ENCODE results near the gene ABCC11. TPM values are rescaled to one million over a fixed set of nuclear protein-coding genes. Genes with fewer than 3 reads are reported as not detected.

ABCC11 gene
- polyA plus RNA-seq, 1 donor, result 0.21 TPM

GRCh38 chr16:48279199-48279598, 31.9 kb upstream of the ABCC11 start:
- no peak overlapping the region for H3K27ac ChIP-seq (ENCODE audit: low read length)
- peaks cover 12% of the 10 kb centered on the region for H3K4me1 ChIP-seq (ENCODE audit: control insufficient read depth, insufficient read depth, low read length)
- no peaks in the 10 kb centered on the region for H3K27me3 ChIP-seq (ENCODE audit: control insufficient read depth, insufficient read depth, low read length)
- H3K36me3 ChIP-seq (ENCODE audit: control insufficient read depth, insufficient read depth, low read length), result peaks cover 32% of the 10 kb centered on the region
- DNase-seq, result no peak
- no CpG with 5 or more reads among the region's 2 CpGs for WGBS (ENCODE audit: insufficient coverage, low lambda C conversion rate)
- no peaks in the 10 kb centered on the region for H3K9me3 ChIP-seq (ENCODE audit: control insufficient read depth, low read depth, low read length)
- H3K4me3 ChIP-seq (ENCODE audit: low read length), result no peak overlapping the region

DNA sequence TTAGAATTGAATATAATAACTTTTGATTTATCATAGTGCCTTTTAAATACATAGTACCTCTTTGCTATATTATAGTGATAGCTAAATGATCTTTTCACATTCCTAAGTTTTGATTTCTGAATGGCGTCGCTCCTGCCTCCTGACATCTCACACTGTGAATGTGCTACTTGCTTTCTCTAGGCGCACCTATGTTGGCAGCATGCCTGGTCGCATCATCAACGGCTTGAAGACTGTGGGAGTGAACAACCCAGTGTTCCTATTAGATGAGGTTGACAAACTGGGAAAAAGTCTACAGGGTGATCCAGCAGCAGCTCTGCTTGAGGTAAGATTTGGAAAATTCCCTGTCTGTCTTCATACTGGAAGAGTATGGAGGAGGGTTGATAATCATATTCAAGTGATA, 29.8 kb upstream of the ABCC11 start:
- Histone ChIP-seq H3K4me3 (ENCODE audit: low read length) (no peak overlapping the region), H3K9me3 (ENCODE audit: control insufficient read depth, low read depth, low read length) (no peaks in the 10 kb centered on the region), H3K36me3 (ENCODE audit: control insufficient read depth, insufficient read depth, low read length) (peaks cover 32% of the 10 kb centered on the region), H3K4me1 (ENCODE audit: control insufficient read depth, insufficient read depth, low read length) (peaks cover 12% of the 10 kb centered on the region), H3K27me3 (ENCODE audit: control insufficient read depth, insufficient read depth, low read length) (no peaks in the 10 kb centered on the region), H3K27ac (ENCODE audit: low read length) (peak overlapping the region; percentile 70)
- WGBS (ENCODE audit: insufficient coverage, low lambda C conversion rate), result no CpG with 5 or more reads among the region's 5 CpGs
- no peak for DNase-seq

GRCh38 chr16:48276102-48276501, 28.8 kb upstream of the ABCC11 start:
- Histone ChIP-seq H3K27me3 (ENCODE audit: control insufficient read depth, insufficient read depth, low read length) (no peaks in the 10 kb centered on the region), H3K36me3 (ENCODE audit: control insufficient read depth, insufficient read depth, low read length) (peaks cover 36% of the 10 kb centered on the region), H3K9me3 (ENCODE audit: control insufficient read depth, low read depth, low read length) (no peaks in the 10 kb centered on the region), H3K4me3 (ENCODE audit: low read length) (no peak overlapping the region), H3K4me1 (ENCODE audit: control insufficient read depth, insufficient read depth, low read length) (peaks cover 12% of the 10 kb centered on the region), H3K27ac (ENCODE audit: low read length) (peak overlapping the region; percentile 70)
- peak; percentile 75 to 90 for DNase-seq
- WGBS (ENCODE audit: insufficient coverage, low lambda C conversion rate), result 27% methylated on average over 2 of the region's 4 CpGs

GRCh38 chr16:48274476-48274875, 27.1 kb upstream of the ABCC11 start:
- Histone ChIP-seq H3K36me3 (ENCODE audit: control insufficient read depth, insufficient read depth, low read length) (peaks cover 39% of the 10 kb centered on the region), H3K4me1 (ENCODE audit: control insufficient read depth, insufficient read depth, low read length) (peaks cover 12% of the 10 kb centered on the region), H3K27me3 (ENCODE audit: control insufficient read depth, insufficient read depth, low read length) (no peaks in the 10 kb centered on the region), H3K27ac (ENCODE audit: low read length) (no peak overlapping the region), H3K9me3 (ENCODE audit: control insufficient read depth, low read depth, low read length) (no peaks in the 10 kb centered on the region), H3K4me3 (ENCODE audit: low read length) (no peak overlapping the region)
- WGBS (ENCODE audit: insufficient coverage, low lambda C conversion rate), result 80% methylated on average over 1 of the region's 1 CpG
- DNase-seq, result no peak

GRCh38 chr16:48272837-48273421, 25.6 kb upstream of the ABCC11 start:
- no peaks in the 10 kb centered on the region for H3K9me3 ChIP-seq (ENCODE audit: control insufficient read depth, low read depth, low read length)
- H3K4me1 ChIP-seq (ENCODE audit: control insufficient read depth, insufficient read depth, low read length), result peaks cover 12% of the 10 kb centered on the region
- no peak overlapping the region for H3K4me3 ChIP-seq (ENCODE audit: low read length)
- 100% methylated on average over 2 of the region's 8 CpGs for WGBS (ENCODE audit: insufficient coverage, low lambda C conversion rate)
- H3K27ac ChIP-seq (ENCODE audit: low read length), result no peak overlapping the region
- DNase-seq, result no peak
- H3K36me3 ChIP-seq (ENCODE audit: control insufficient read depth, insufficient read depth, low read length), result peaks cover 38% of the 10 kb centered on the region
- no peaks in the 10 kb centered on the region for H3K27me3 ChIP-seq (ENCODE audit: control insufficient read depth, insufficient read depth, low read length)

- peaks cover 31% of the 10 kb centered on the region for H3K36me3 ChIP-seq (ENCODE audit: control insufficient read depth, insufficient read depth, low read length)
- peaks cover 11% of the 10 kb centered on the region for H3K4me1 ChIP-seq (ENCODE audit: control insufficient read depth, insufficient read depth, low read length)
- H3K27ac ChIP-seq (ENCODE audit: low read length), result no peak overlapping the region
- no peak for DNase-seq
- H3K27me3 ChIP-seq (ENCODE audit: control insufficient read depth, insufficient read depth, low read length), result no peaks in the 10 kb centered on the region
- WGBS (ENCODE audit: insufficient coverage, low lambda C conversion rate), result 77% methylated on average over 3 of the region's 5 CpGs
- no peaks in the 10 kb centered on the region for H3K9me3 ChIP-seq (ENCODE audit: control insufficient read depth, low read depth, low read length)
- no peak overlapping the region for H3K4me3 ChIP-seq (ENCODE audit: low read length)
Observed at GRCh38 chr16:48271728-48272127, 24.4 kb upstream of the ABCC11 start.

DNA sequence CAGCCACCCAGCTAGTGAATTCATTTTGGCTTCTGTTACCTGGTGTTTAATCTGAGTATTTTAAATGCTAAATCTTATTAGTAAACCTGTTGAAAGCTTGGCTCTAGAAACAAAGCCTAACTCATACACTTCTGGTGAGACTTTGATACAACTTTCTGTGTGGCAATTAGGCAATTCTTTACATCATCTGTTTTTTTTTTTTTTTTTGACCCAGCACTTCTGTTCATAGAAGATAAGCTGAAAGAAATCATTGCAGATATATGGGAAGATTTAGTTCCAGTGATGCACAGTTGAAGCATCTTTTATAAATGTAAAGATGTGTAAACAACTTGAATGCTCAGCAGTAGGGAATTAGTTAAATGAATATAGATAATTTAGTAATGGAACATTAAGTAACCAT, 21.7 kb upstream of the ABCC11 start:
- Histone ChIP-seq H3K27me3 (ENCODE audit: control insufficient read depth, insufficient read depth, low read length) (no peaks in the 10 kb centered on the region), H3K9me3 (ENCODE audit: control insufficient read depth, low read depth, low read length) (no peaks in the 10 kb centered on the region), H3K36me3 (ENCODE audit: control insufficient read depth, insufficient read depth, low read length) (peaks cover 32% of the 10 kb centered on the region), H3K4me3 (ENCODE audit: low read length) (no peak overlapping the region), H3K27ac (ENCODE audit: low read length) (no peak overlapping the region), H3K4me1 (ENCODE audit: control insufficient read depth, insufficient read depth, low read length) (no peaks in the 10 kb centered on the region)
- DNase-seq, result no peak

DNA sequence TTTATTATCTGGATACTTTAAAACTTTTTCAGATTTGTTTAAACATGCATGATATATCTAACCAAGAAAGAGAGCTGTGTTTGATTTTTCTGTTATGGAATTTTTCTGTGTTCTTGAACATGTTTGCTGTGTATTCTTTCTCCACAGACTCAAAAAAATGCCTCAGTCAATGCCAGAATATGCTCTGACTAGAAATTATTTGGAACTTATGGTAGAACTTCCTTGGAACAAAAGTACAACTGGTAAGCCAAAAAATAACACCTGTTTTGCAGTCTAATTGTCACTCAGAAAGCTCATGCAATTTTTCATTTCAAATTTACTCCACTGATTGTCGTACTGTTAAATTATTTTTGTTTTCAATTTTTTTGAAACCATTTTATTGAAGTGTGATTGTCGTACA, 15.3 kb upstream of the ABCC11 start:
- Histone ChIP-seq H3K36me3 (ENCODE audit: control insufficient read depth, insufficient read depth, low read length) (peaks cover 49% of the 10 kb centered on the region), H3K4me3 (ENCODE audit: low read length) (no peak overlapping the region), H3K4me1 (ENCODE audit: control insufficient read depth, insufficient read depth, low read length) (no peaks in the 10 kb centered on the region), H3K27me3 (ENCODE audit: control insufficient read depth, insufficient read depth, low read length) (no peaks in the 10 kb centered on the region), H3K27ac (ENCODE audit: low read length) (no peak overlapping the region), H3K9me3 (ENCODE audit: control insufficient read depth, low read depth, low read length) (no peaks in the 10 kb centered on the region)
- no peak for DNase-seq
- 100% methylated on average over 1 of the region's 2 CpGs for WGBS (ENCODE audit: insufficient coverage, low lambda C conversion rate)

DNA sequence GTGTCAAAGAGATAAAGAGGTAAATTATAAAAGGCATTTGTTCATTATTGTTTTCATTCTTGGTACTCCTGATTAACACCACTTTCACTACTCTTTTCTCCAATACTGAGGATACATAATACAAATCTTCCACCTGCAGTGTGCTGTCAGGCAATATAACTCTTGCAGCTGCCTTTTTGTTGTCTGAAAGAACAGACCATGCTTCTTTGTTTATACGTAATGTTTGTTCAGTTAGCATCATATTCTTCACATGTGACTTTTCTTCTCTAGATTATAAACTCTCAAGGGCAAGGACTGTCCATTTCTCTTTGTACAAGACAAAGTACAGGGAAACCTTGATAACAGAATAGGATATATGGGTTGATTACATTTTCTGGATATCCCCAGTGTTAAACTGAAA, 14.2 kb upstream of the ABCC11 start:
- H3K27me3 ChIP-seq (ENCODE audit: control insufficient read depth, insufficient read depth, low read length), result no peaks in the 10 kb centered on the region
- WGBS (ENCODE audit: insufficient coverage, low lambda C conversion rate), result 100% methylated on average over 1 of the region's 1 CpG
- H3K27ac ChIP-seq (ENCODE audit: low read length), result no peak overlapping the region
- no peaks in the 10 kb centered on the region for H3K4me1 ChIP-seq (ENCODE audit: control insufficient read depth, insufficient read depth, low read length)
- peaks cover 50% of the 10 kb centered on the region for H3K36me3 ChIP-seq (ENCODE audit: control insufficient read depth, insufficient read depth, low read length)
- no peak for DNase-seq
- H3K9me3 ChIP-seq (ENCODE audit: control insufficient read depth, low read depth, low read length), result no peaks in the 10 kb centered on the region
- no peak overlapping the region for H3K4me3 ChIP-seq (ENCODE audit: low read length)

GRCh38 chr16:48256579-48257177, 9.3 kb upstream of the ABCC11 start:
- H3K4me1 ChIP-seq (ENCODE audit: control insufficient read depth, insufficient read depth, low read length), result no peaks in the 10 kb centered on the region
- H3K27me3 ChIP-seq (ENCODE audit: control insufficient read depth, insufficient read depth, low read length), result no peaks in the 10 kb centered on the region
- H3K9me3 ChIP-seq (ENCODE audit: control insufficient read depth, low read depth, low read length), result no peaks in the 10 kb centered on the region
- 33% methylated on average over 1 of the region's 7 CpGs for WGBS (ENCODE audit: insufficient coverage, low lambda C conversion rate)
- peak overlapping the region; percentile 23 for H3K27ac ChIP-seq (ENCODE audit: low read length)
- peaks cover 50% of the 10 kb centered on the region for H3K36me3 ChIP-seq (ENCODE audit: control insufficient read depth, insufficient read depth, low read length)
- H3K4me3 ChIP-seq (ENCODE audit: low read length), result no peak overlapping the region
- DNase-seq, result peak in 1 of 2 donors; percentile 30

GRCh38 chr16:48252013-48252412, 4.7 kb upstream of the ABCC11 start:
- 80% methylated on average over 1 of the region's 5 CpGs for WGBS (ENCODE audit: insufficient coverage, low lambda C conversion rate)
- no peak overlapping the region for H3K4me3 ChIP-seq (ENCODE audit: low read length)
- no peak for DNase-seq
- peaks cover 23% of the 10 kb centered on the region for H3K36me3 ChIP-seq (ENCODE audit: control insufficient read depth, insufficient read depth, low read length)
- H3K27ac ChIP-seq (ENCODE audit: low read length), result no peak overlapping the region
- H3K4me1 ChIP-seq (ENCODE audit: control insufficient read depth, insufficient read depth, low read length), result no peaks in the 10 kb centered on the region
- H3K27me3 ChIP-seq (ENCODE audit: control insufficient read depth, insufficient read depth, low read length), result no peaks in the 10 kb centered on the region
- H3K9me3 ChIP-seq (ENCODE audit: control insufficient read depth, low read depth, low read length), result no peaks in the 10 kb centered on the region
